B cell (primary cell): Measurements from ENCODE around the gene PPP3CA. TPM values are rescaled to one million over a fixed set of nuclear protein-coding genes. Genes with fewer than 3 reads are reported as not detected.

ENCODE experiments used
- ATAC-seq: fragments of 200-7000 bp; cut with Tn5 transposase; one replicate; pipeline ENCODE4 v1.10.0; 2021; ENCODE audit warnings: low read depth, mild to moderate bottlenecking, moderate number of reproducible peaks, moderate library complexity
- CTCF ChIA-PET: fragments of 350-600 bp; sonication (Branson Sonifier 250); formaldehyde crosslinking; loops from one replicate; lab custom pipeline; 2021; ENCODE audit warnings: antibody characterized with exemption, inconsistent platforms; lab: Charles Lee
- POLR2A ChIA-PET: fragments of 350-600 bp; sonication (Branson Sonifier 250); formaldehyde crosslinking; loops from one replicate; lab custom pipeline; 2021; ENCODE audit warnings: antibody characterized with exemption; lab: Charles Lee
- DNase-seq: peaks from one replicate; pipeline ENCODE4 v3.0.0; 2013
- H2AFZ ChIP-seq: 2 replicates; pipeline ENCODE4 v1.6.1; 2012; ENCODE audit warnings: mild to moderate bottlenecking, low read depth, low read length; ENCODE audit not compliant: insufficient read depth, poor library complexity, severe bottlenecking
- H3K27ac ChIP-seq, 2 donors: 1 replicate in 1 of 2; 2 replicates in 1 of 2; pipeline ENCODE4 v1.5.1; 2012 to 2013; ENCODE audit warnings: low read length in 2 of 2, mild to moderate bottlenecking in 2 of 2, moderate library complexity in 1 of 2
- H3K27me3 ChIP-seq, 4 experiments: fragments of 200-600 bp in 1 of 4; sonication (generic) in 1 of 4; replicated peaks in 1 of 4; 1 replicate in 2 of 4; 2 replicates in 2 of 4; pipeline versions ENCODE4 v1.6.1 to v1.7.0; 2013 to 2016; ENCODE audit warnings: low read length in 3 of 4, mild to moderate bottlenecking in 2 of 4, mixed read lengths in 1 of 4, moderate library complexity in 1 of 4; ENCODE audit not compliant: insufficient read depth in 4 of 4, control insufficient read depth in 3 of 4; ENCODE audit errors: control extremely low read depth in 1 of 4
- H3K36me3 ChIP-seq, 2 experiments: replicated peaks in 1 of 2; 1 replicate in 1 of 2; 2 replicates in 1 of 2; pipeline versions ENCODE4 v1.6.1 to v1.7.1; 2013; ENCODE audit warnings: low read length in 1 of 2; ENCODE audit not compliant: insufficient read depth in 2 of 2, control insufficient read depth in 1 of 2; ENCODE audit errors: control extremely low read depth in 1 of 2, extremely low read depth in 1 of 2
- H3K4me1 ChIP-seq, 2 donors: fragments of 200-600 bp in 1 of 2; sonication (generic) in 1 of 2; 1 replicate in 1 of 2; 2 replicates in 1 of 2; pipeline versions ENCODE4 v1.5.1 to v1.6.1; 2013 to 2017; ENCODE audit warnings: low read length in 2 of 2; ENCODE audit not compliant: control insufficient read depth in 2 of 2, insufficient read depth in 2 of 2
- H3K4me2 ChIP-seq: replicated peaks from 2 replicates; pipeline ENCODE3; 2012; ENCODE audit warnings: mild to moderate bottlenecking, low read depth, low read length; ENCODE audit not compliant: poor library complexity, severe bottlenecking
- H3K4me3 ChIP-seq, 5 experiments: fragments of 200-600 bp in 1 of 5; sonication (generic) in 1 of 5; 1 replicate in 3 of 5; 2 replicates in 2 of 5; pipeline versions ENCODE4 v1.5.1 to v1.7.0; 2011 to 2016; ENCODE audit warnings: low read length in 4 of 5, mild to moderate bottlenecking in 4 of 5, low read depth in 2 of 5, control low read depth in 1 of 5, moderate library complexity in 1 of 5; ENCODE audit not compliant: insufficient read depth in 1 of 5; ENCODE audit errors: control extremely low read depth in 1 of 5, extremely low read depth in 1 of 5
- H3K79me2 ChIP-seq: fragments of 200-600 bp; sonication (generic); one replicate; pipeline ENCODE4 v1.6.0; 2016; ENCODE audit warnings: low read length; ENCODE audit not compliant: control insufficient read depth, insufficient read depth
- H3K9ac ChIP-seq: fragments of 200-600 bp; sonication (generic); 2 replicates; pipeline ENCODE4 v1.6.1; 2017; ENCODE audit warnings: mild to moderate bottlenecking, low read length, moderate library complexity
- H3K9me3 ChIP-seq, 3 donors: one replicate each; pipeline versions ENCODE4 v1.6.1 to v1.7.1; 2013; ENCODE audit warnings: low read length in 2 of 3; ENCODE audit not compliant: control insufficient read depth in 2 of 3, insufficient read depth in 1 of 3; ENCODE audit errors: control extremely low read depth in 1 of 3
- H4K20me1 ChIP-seq: 2 replicates; pipeline ENCODE4 v1.6.0; 2012; ENCODE audit warnings: mild to moderate bottlenecking, low read length; ENCODE audit not compliant: insufficient read depth, control insufficient read depth, poor library complexity, severe bottlenecking
- H3K27ac Mint-ChIP-seq: one replicate; pipeline ENCODE4 v1.8.0; 2021; ENCODE audit warnings: mixed read lengths
- H3K27me3 Mint-ChIP-seq: one replicate; pipeline ENCODE4 v1.8.0; 2021; ENCODE audit warnings: mixed read lengths
- H3K4me1 Mint-ChIP-seq: one replicate; pipeline ENCODE4 v1.8.0; 2021; ENCODE audit warnings: mixed read lengths
- H3K4me3 Mint-ChIP-seq: one replicate; pipeline ENCODE4 v1.8.0; 2021; ENCODE audit warnings: mixed read lengths
- H3K9me3 Mint-ChIP-seq: one replicate; pipeline ENCODE4 v1.8.0; 2022; ENCODE audit warnings: mixed read lengths; ENCODE audit not compliant: insufficient read depth
- CTCF ChIP-seq: fragments of 200-600 bp; IDR thresholded peaks from one replicate; pipeline ENCODE4 v1.8.0; 2022; ENCODE audit warnings: antibody characterized with exemption, mild to moderate bottlenecking
- EZH2 ChIP-seq: IDR thresholded peaks from 2 replicates; pipeline ENCODE4 v1.6.1; 2012; ENCODE audit warnings: borderline replicate concordance, low read depth, mild to moderate bottlenecking, moderate library complexity, low read length; ENCODE audit not compliant: insufficient read depth, poor library complexity, severe bottlenecking
- WGBS: methylation state at CpG from one replicate; pipeline ENCODE4 v1.1.5; 2013; ENCODE audit warnings: missing lambda C conversion rate; ENCODE audit not compliant: insufficient coverage; 5-methylcytosine and 5-hydroxymethylcytosine counted together
- intact Hi-C: fragments of 100-400 bp; cut with micrococcal nuclease; formaldehyde crosslinking; loops from one replicate; pipeline ENCODE4 v1.10.0; 2022
- polyA plus RNA-seq: library from polyadenylated mRNA; depleted of rRNA; stranded (reverse); fragments of >200 nt; gene quantifications from 2 replicates; pipeline ENCODE4 v1.2.3, GENCODE V29; 2012
- total RNA-seq, 2 donors: library from RNA; stranded (reverse); fragments of 120-200 nt in 1 of 2; gene quantifications; 1 replicate in 1 of 2; 2 replicates in 1 of 2; pipeline versions ENCODE4 v1.2.3 to v1.2.4, GENCODE V29; 2013 to 2022

The PPP3CA gene
- total and polyA plus RNA-seq, 2 donors (not counting 1 experiment from before 2014, with no cell fraction given), result 14.3 to 85.1 TPM

GRCh38 chr4:101258883-101259282 is 88.4 kb downstream of the PPP3CA start:
- CTCF ChIA-PET, result interaction anchor here (1.8 kb wide), 2 partner anchors 21 to 471 kb away, joined by 3 to 5 read pairs; no protein-coding TSS in a partner anchor
- peak overlapping the region; percentile 34 to 74 for H3K27ac ChIP-seq
- H3K4me1 Mint-ChIP-seq, result peaks cover 84% of the 10 kb centered on the region
- peak overlapping the region; percentile 41 for H3K4me2 ChIP-seq
- WGBS, result 33% methylated on average over 2 of the region's 2 CpGs
- no peaks in the 10 kb centered on the region for H3K27me3 Mint-ChIP-seq
- intact Hi-C loops, result no loop called here
- peaks cover 2% of the 10 kb centered on the region for H3K9me3 Mint-ChIP-seq
- DNase-seq, result peak; percentile 54
- no peak overlapping the region for H2AFZ ChIP-seq
- H3K79me2 ChIP-seq, result peaks cover 82% of the 10 kb centered on the region
- peak overlapping the region; percentile 84 for H3K27ac Mint-ChIP-seq
- H3K9ac ChIP-seq, result no peak overlapping the region
- H3K36me3 ChIP-seq, result no peaks in the 10 kb centered on the region
- H3K4me3 ChIP-seq, result no peak overlapping the region
- H4K20me1 ChIP-seq, result peaks cover 59% of the 10 kb centered on the region
- no peaks in the 10 kb centered on the region for H3K27me3 ChIP-seq
- H3K4me1 ChIP-seq, result peaks cover 28 to 67% of the 10 kb centered on the region in 2 donors
- peak overlapping the region; percentile 69 for H3K4me3 Mint-ChIP-seq
- POLR2A ChIA-PET, result no interaction called here
- no peaks in the 10 kb centered on the region for H3K9me3 ChIP-seq
- TF ChIP-seq EZH2 (no peak), CTCF (no peak)
- ATAC-seq, result peak; percentile 50

- Histone ChIP-seq H3K4me1 (peaks cover 13 to 52% of the 10 kb centered on the region in 2 donors), H3K4me2 (no peak overlapping the region)
- no peak overlapping the region for H3K27ac Mint-ChIP-seq
These were observed 91.1 kb downstream of the PPP3CA start for GRCh38 chr4:101256222-101256621.

More at GRCh38 chr4:101256222-101256621, 91.1 kb downstream of the PPP3CA start:
- Histone ChIP-seq H3K4me3 (no peak overlapping the region), H3K36me3 (no peaks in the 10 kb centered on the region), H3K9me3 (no peaks in the 10 kb centered on the region), H3K79me2 (peaks cover 91% of the 10 kb centered on the region), H4K20me1 (peaks cover 59% of the 10 kb centered on the region), H2AFZ (no peak overlapping the region), H3K9ac (no peak overlapping the region), H3K27me3 (no peaks in the 10 kb centered on the region), H3K27ac (no peak overlapping the region)
- ATAC-seq (no peak), DNase-seq (no peak)
- TF ChIP-seq EZH2 (no peak), CTCF (no peak)
- Mint-ChIP-seq H3K9me3 (peaks cover 2% of the 10 kb centered on the region), H3K4me1 (peaks cover 83% of the 10 kb centered on the region), H3K4me3 (no peak overlapping the region), H3K27me3 (no peaks in the 10 kb centered on the region)
- POLR2A ChIA-PET, result no interaction called here
- CTCF ChIA-PET, result interaction anchor here (0.6 kb wide), 1 partner anchor 114 kb away, joined by 3 read pairs; no protein-coding TSS in a partner anchor
- intact Hi-C loops, result no loop called here
